Ectodermal cell (in vitro differentiated cells): Measurements from ENCODE around the gene CHL1. TPM values are rescaled to one million over a fixed set of nuclear protein-coding genes. Genes with fewer than 3 reads are reported as not detected.

ENCODE experiments used
- H3K27ac ChIP-seq: 2 replicates; pipeline ENCODE4 v1.7.0; 2013; ENCODE audit warnings: mild to moderate bottlenecking, low read depth, low read length; ENCODE audit not compliant: insufficient read depth, poor library complexity, severe bottlenecking
- H3K27me3 ChIP-seq: 2 replicates; pipeline ENCODE4 v1.7.0; 2013; ENCODE audit warnings: mild to moderate bottlenecking, low read length; ENCODE audit not compliant: insufficient read depth, control insufficient read depth, poor library complexity, severe bottlenecking
- H3K36me3 ChIP-seq: one replicate; pipeline ENCODE4 v1.7.0; 2013; ENCODE audit warnings: low read length; ENCODE audit not compliant: control insufficient read depth, insufficient read depth
- H3K4me1 ChIP-seq: one replicate; pipeline ENCODE4 v1.7.0; 2013; ENCODE audit warnings: low read length; ENCODE audit not compliant: control insufficient read depth, insufficient read depth
- H3K4me3 ChIP-seq: 2 replicates; pipeline ENCODE4 v1.7.0; 2013; ENCODE audit warnings: low read depth, low read length, control low read depth; ENCODE audit not compliant: insufficient read depth
- H3K9me3 ChIP-seq: 2 replicates; pipeline ENCODE4 v1.7.0; 2013; ENCODE audit warnings: mild to moderate bottlenecking, low read length, moderate library complexity; ENCODE audit not compliant: control insufficient read depth
- WGBS, 2 experiments: methylation state at CpG; one replicate each; pipeline ENCODE4 v1.1.7; 2013; ENCODE audit warnings: missing lambda C conversion rate in 2 of 2; 5-methylcytosine and 5-hydroxymethylcytosine counted together
- polyA plus RNA-seq, 4 experiments: library from polyadenylated mRNA; stranded (reverse); fragments of 50-300 nt; gene quantifications; one replicate each; pipeline ENCODE4 v1.2.3, GENCODE V29; 2013

Gene CHL1, protein sequence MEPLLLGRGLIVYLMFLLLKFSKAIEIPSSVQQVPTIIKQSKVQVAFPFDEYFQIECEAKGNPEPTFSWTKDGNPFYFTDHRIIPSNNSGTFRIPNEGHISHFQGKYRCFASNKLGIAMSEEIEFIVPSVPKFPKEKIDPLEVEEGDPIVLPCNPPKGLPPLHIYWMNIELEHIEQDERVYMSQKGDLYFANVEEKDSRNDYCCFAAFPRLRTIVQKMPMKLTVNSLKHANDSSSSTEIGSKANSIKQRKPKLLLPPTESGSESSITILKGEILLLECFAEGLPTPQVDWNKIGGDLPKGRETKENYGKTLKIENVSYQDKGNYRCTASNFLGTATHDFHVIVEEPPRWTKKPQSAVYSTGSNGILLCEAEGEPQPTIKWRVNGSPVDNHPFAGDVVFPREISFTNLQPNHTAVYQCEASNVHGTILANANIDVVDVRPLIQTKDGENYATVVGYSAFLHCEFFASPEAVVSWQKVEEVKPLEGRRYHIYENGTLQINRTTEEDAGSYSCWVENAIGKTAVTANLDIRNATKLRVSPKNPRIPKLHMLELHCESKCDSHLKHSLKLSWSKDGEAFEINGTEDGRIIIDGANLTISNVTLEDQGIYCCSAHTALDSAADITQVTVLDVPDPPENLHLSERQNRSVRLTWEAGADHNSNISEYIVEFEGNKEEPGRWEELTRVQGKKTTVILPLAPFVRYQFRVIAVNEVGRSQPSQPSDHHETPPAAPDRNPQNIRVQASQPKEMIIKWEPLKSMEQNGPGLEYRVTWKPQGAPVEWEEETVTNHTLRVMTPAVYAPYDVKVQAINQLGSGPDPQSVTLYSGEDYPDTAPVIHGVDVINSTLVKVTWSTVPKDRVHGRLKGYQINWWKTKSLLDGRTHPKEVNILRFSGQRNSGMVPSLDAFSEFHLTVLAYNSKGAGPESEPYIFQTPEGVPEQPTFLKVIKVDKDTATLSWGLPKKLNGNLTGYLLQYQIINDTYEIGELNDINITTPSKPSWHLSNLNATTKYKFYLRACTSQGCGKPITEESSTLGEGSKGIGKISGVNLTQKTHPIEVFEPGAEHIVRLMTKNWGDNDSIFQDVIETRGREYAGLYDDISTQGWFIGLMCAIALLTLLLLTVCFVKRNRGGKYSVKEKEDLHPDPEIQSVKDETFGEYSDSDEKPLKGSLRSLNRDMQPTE (N-terminal part only)
- polyA plus RNA-seq (2013, experiment 1 of 4): 1.1 TPM
- polyA plus RNA-seq (2013, experiment 2 of 4): 0.52 TPM
- 0.16 TPM for polyA plus RNA-seq (2013, experiment 3 of 4)
- 1.2 TPM for polyA plus RNA-seq (2013, experiment 4 of 4)

DNA sequence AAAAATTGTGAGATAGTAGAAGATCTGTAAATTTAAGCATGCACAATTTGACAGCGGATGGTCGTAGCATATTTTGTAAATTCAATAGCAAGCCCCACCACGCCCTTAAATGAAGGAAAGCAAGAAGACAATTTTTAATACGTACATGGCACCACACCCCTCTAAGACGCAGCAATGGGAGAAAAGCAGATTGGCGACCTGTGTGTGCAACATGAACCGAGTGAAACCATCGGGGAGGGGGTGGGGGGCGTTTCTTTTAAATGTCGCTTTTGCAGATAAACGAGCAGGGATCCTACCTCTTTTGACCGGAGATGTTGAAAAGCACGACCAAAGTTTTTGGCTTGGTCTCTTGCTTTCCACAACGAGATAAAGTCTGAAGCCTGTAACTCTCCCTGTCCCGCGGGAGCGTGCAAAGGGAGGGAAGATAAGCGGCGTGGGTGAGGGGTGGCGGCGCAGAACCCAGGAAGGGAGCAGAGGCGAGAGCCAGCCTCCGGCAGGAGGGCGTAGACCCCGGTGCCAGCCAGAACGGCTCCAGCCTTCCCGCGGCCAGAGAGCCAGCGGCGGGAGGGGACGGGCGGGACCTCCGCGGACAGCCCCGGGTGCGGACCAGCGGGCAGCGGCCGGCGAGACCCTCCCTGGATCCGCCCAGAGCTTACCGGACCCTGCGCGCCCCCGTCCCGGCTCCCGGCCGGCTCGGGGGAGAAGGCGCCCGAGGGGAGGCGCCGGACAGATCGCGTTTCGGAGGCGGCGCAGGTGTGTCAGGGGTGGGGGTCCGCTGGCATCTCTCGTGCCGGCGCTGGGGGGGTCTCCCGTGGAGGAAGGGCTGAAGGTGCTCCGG is at the start of gene CHL1:
Gene CHL1, plus strand, starts transcription at position 453 of the 838 bp plus-strand sequence. CDS start 123,014 bp downstream, outside the sequence.
- Histone ChIP-seq H3K4me1 (no peaks in the 10 kb centered on the region), H3K27ac (no peak within 1 kb of the TSS), H3K36me3 (no peaks in the 10 kb centered on the region), H3K27me3 (peaks cover 64% of the 10 kb centered on the region), H3K9me3 (peaks cover 4% of the 10 kb centered on the region), H3K4me3 (peak within 1 kb of the TSS; percentile 28)
- whole genome bisulfite sequencing, 2 experiments: 55 to 59% methylated on average over 64 of the region's 64 CpGs

DNA sequence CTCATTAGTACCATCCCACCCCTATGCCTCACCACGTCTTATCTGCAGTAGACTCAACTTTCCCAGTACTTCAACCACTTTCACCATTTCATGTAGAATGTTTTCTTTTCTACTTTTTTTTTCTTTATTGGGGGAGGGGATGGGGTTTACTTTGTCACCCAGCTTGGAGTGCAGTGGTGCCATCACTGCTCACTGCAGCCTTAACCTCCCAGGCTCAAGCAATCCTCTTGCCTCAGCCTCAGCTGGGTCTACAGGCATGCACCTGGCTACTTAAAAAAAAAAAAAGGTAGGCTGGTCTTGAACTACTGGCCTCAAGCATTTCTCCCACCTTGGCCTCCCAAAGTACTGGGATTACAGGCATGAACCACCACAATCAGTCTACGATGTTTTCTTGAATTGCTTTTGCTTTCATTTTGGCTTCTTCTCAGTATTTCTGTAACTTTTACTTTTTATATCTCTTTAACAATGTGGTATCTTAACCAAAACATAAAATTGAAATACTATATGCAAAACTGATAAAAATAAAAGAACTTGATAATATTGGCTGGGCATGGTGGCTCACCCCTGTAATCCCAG is 44.9 kb upstream of the CHL1 start:
- 69 to 73% methylated on average over 2 of the region's 2 CpGs for WGBS, 2 experiments
- Histone ChIP-seq H3K9me3 (peaks cover 6% of the 10 kb centered on the region), H3K27ac (no peak overlapping the region), H3K4me1 (no peaks in the 10 kb centered on the region), H3K36me3 (no peaks in the 10 kb centered on the region), H3K4me3 (no peak overlapping the region), H3K27me3 (no peaks in the 10 kb centered on the region)

DNA sequence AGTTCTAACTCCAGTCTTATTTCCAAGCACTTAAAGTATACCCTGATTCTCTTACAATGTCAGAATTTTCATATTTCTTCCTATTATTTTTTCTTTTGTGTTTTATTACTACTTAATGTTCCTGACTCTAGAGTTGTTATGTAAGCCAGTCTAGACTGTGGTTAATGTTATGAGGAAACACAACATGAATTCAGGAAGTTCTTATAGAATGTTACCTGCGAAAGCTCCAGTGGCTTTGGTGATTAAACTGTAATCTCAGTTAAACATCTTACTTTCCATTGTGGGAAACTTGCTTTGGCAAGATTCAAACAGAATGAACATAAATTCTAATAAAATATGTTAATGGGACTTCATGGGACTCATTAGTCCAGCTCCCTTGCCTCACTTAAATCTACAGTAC is 36.6 kb upstream of the CHL1 start:
- Histone ChIP-seq H3K9me3 (peaks cover 2% of the 10 kb centered on the region), H3K4me3 (no peak overlapping the region), H3K4me1 (no peaks in the 10 kb centered on the region), H3K36me3 (no peaks in the 10 kb centered on the region), H3K27me3 (no peaks in the 10 kb centered on the region), H3K27ac (no peak overlapping the region)
- 88 to 100% methylated on average over 1 of the region's 1 CpG for WGBS, 2 experiments

DNA sequence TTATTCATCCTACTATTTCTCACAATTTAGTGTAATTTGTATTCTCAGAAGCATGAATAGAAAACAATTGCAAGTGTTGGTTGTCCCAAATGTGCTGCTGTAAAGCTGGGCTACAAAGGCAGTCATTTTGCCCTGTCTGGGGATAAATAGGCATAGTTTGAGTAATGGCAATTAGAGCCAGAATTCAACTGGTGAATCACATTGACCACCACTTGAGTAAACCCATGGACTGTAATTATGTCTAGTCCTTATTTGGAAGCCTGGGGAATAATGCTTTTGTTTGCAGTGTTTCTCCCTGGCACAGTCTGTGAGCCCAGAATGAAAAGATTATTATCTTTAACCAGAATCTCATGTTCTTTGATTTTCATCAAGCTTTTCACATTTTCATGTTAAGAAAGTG is 30.5 kb upstream of the CHL1 start:
- Histone ChIP-seq H3K36me3 (no peaks in the 10 kb centered on the region), H3K4me3 (no peak overlapping the region), H3K27me3 (no peaks in the 10 kb centered on the region), H3K27ac (no peak overlapping the region), H3K4me1 (no peaks in the 10 kb centered on the region), H3K9me3 (no peaks in the 10 kb centered on the region)

DNA sequence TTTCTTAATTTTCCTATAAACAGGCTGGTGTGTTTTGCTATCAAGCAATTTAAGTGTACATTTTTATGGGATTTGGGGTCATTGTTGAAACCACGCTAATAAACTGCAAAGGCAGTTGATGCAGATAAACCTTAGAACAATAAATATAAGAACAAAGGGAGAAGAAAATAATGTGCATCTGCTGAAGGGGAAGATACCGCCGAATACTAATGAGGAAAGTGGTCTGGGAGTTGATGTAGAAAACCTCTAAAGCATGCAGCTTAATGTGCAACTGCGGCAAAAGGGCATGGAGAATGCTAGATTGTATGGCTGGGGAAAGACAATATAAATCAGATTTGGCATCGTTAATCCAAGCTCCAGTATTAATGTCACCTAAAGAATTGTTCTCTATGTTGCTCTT is 29.8 kb upstream of the CHL1 start:
- no peaks in the 10 kb centered on the region for H3K4me1 ChIP-seq
- H3K27me3 ChIP-seq: no peaks in the 10 kb centered on the region
- H3K36me3 ChIP-seq: no peaks in the 10 kb centered on the region
- WGBS, 2 experiments: 75 to 86% methylated on average over 4 to 5 of the region's 5 CpGs
- H3K27ac ChIP-seq: no peak overlapping the region
- no peaks in the 10 kb centered on the region for H3K9me3 ChIP-seq
- no peak overlapping the region for H3K4me3 ChIP-seq

DNA sequence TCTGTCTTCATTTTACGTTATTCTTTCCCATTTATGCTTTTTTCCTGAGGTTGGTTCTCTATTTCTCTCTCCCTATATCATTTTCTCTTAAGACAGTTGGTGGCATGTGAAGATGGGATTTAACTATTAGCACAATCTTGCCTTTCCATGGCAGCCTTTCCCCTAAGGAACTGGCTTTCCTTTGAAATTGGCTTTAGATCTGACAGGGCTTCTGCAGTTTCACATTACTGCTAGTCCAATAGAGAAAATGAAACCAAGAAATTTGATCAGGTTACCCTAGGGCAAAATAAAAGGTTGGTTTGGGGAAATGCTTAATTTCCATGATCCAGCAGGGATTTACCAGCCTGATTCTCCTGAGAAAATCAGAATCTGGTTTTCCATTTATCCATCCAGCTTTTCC is 22.7 kb upstream of the CHL1 start:
- H3K4me3 ChIP-seq: no peak overlapping the region

DNA sequence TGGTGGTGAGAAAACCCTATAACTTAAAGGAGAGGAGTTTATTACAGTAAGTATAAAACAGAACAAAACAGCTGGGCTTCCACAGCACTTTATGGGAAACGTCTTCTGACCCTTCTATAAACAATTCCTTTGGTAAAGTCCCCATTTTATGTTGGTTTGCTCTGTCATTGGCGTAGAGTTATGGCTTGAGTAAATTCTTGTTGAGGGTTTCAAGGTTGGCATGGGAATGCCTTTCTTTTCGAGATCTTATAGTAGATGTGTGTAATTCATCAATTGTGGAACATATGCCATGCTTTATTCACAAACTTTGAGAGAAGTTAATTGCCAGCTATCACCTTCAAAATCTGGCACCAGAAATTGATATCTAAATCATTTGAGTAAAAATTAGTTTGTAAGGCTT is 11.6 kb upstream of the CHL1 start:
- 68 to 71% methylated on average over 3 of the region's 3 CpGs for WGBS, 2 experiments
- Histone ChIP-seq H3K4me1 (no peaks in the 10 kb centered on the region), H3K4me3 (no peak overlapping the region), H3K27me3 (no peaks in the 10 kb centered on the region), H3K9me3 (peaks cover 5% of the 10 kb centered on the region), H3K27ac (no peak overlapping the region), H3K36me3 (no peaks in the 10 kb centered on the region)

More for the DNA sequence above, 22.7 kb upstream of the CHL1 start:
- H3K9me3 ChIP-seq: peaks cover 3% of the 10 kb centered on the region
- H3K4me1 ChIP-seq: no peaks in the 10 kb centered on the region
- no peaks in the 10 kb centered on the region for H3K36me3 ChIP-seq
- H3K27ac ChIP-seq: no peak overlapping the region
- WGBS, 2 experiments: 40 to 42% methylated on average over 1 of the region's 1 CpG
- no peaks in the 10 kb centered on the region for H3K27me3 ChIP-seq

DNA sequence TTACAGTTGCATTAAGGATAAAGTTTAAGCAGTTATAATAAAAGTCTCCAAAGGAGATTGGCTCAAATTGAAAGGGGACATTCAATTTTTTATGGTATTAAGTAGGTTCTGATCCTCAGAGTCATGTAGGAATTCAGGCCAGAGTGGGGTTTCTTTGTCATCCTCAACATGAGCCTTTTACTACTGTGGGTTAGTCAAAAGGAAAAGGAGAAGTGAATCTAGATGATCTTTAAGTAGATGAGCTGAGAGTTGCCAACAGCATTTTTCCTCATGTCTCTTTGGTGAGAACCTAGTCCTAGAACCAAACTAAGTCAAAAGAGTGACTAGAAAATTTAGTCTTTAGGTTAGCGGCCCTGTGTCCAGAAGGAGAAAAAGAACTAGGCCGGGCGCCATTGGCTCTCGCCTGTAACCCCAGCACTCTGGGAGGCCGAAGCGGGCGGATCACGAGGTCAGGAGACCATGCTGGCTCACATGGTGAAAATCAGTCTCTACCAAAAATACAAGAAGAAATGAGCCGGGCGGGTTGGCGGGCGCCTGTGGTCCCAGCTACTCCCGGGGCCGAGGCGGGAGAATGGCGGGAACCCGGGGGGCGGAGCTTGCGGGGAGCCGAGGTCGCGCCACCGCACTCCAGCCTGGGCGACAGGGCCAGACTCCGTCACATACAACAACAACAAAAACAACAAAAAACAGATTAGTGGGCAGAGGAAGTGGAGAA is 4.2 kb upstream of the CHL1 start:
- peaks cover 34% of the 10 kb centered on the region for H3K27me3 ChIP-seq
- 88 to 91% methylated on average over 25 of the region's 25 CpGs for WGBS, 2 experiments
- H3K4me1 ChIP-seq: no peaks in the 10 kb centered on the region
- no peak overlapping the region for H3K27ac ChIP-seq
- no peaks in the 10 kb centered on the region for H3K36me3 ChIP-seq
- peaks cover 8% of the 10 kb centered on the region for H3K9me3 ChIP-seq
- H3K4me3 ChIP-seq: no peak overlapping the region

DNA sequence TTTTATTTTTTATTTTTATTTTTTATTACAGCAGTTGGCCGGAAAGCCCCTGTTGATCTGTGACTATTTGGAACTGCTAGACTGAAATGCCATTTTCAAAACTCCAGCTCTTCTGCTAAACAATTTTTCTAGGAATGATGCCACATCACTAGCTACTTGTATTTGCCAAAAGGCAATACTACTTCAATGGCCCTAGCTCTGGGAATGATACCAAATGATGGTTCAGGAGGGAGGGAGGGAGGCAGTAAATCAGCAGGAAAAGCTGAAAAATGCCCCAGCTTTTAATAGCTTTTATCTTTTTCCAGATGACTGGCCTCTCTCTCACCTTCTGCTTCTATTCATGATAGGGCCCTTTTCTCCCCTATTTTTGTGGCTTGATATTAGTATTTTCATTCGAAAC is 2.6 kb upstream of the CHL1 start:
- WGBS, 2 experiments: 78 to 95% methylated on average over 2 of the region's 2 CpGs
- peaks cover 50% of the 10 kb centered on the region for H3K27me3 ChIP-seq
- peaks cover 4% of the 10 kb centered on the region for H3K9me3 ChIP-seq

More for the DNA sequence above, 2.6 kb upstream of the CHL1 start:
- Histone ChIP-seq H3K36me3 (no peaks in the 10 kb centered on the region), H3K4me1 (no peaks in the 10 kb centered on the region), H3K4me3 (no peak overlapping the region), H3K27ac (no peak overlapping the region)
